Karpas-422 (cell line): ENCODE results near the gene IRX4. TPM values are rescaled to one million over a fixed set of nuclear protein-coding genes. Genes with fewer than 3 reads are reported as not detected.

Experiments used
- DNase-seq: peaks from one replicate; pipeline ENCODE4 v3.0.0-alpha.2; 2015
- H2AFZ ChIP-seq: fragments of 200-600 bp; sonication (generic); 2 replicates; pipeline ENCODE4 v1.6.1; 2014; ENCODE audit warnings: antibody characterized with exemption, low read length, mixed read lengths
- H3K27ac ChIP-seq: fragments of 200-600 bp; sonication (generic); 2 replicates; pipeline ENCODE4 v1.5.1; 2014; ENCODE audit warnings: mild to moderate bottlenecking, low read length, moderate library complexity
- H3K27me3 ChIP-seq: fragments of 200-600 bp; sonication (generic); 2 replicates; pipeline ENCODE4 v1.6.1; 2014; ENCODE audit warnings: low read length, mixed read lengths
- H3K36me3 ChIP-seq: fragments of 200-600 bp; sonication (generic); 2 replicates; pipeline ENCODE4 v1.6.1; 2014; ENCODE audit warnings: low read length, mixed read lengths; ENCODE audit not compliant: insufficient read depth
- H3K4me1 ChIP-seq: fragments of 200-600 bp; sonication (generic); 2 replicates; pipeline ENCODE4 v1.6.1; 2014; ENCODE audit warnings: mild to moderate bottlenecking, low read length, mixed read lengths
- H3K4me2 ChIP-seq: fragments of 200-600 bp; sonication (generic); 2 replicates; pipeline ENCODE4 v1.6.1; 2014; ENCODE audit warnings: low read length, low read depth, mild to moderate bottlenecking; ENCODE audit not compliant: poor library complexity, severe bottlenecking
- H3K4me3 ChIP-seq: fragments of 200-600 bp; sonication (generic); 2 replicates; pipeline ENCODE4 v1.5.1; 2014; ENCODE audit warnings: mild to moderate bottlenecking, antibody characterized with exemption, low read length, mixed read lengths
- H3K79me2 ChIP-seq: fragments of 200-600 bp; sonication (generic); 2 replicates; pipeline ENCODE4 v1.6.1; 2014; ENCODE audit warnings: mild to moderate bottlenecking, low read length, mixed read lengths
- H3K9ac ChIP-seq: fragments of 200-600 bp; sonication (generic); 2 replicates; pipeline ENCODE4 v1.6.0; 2014; ENCODE audit warnings: low read length
- H3K9me2 ChIP-seq: fragments of 200-600 bp; sonication (generic), shearing (Covaris generic); replicated peaks from 2 replicates; pipeline ENCODE4 v1.6.0; 2014; ENCODE audit warnings: mild to moderate bottlenecking, low read length, moderate library complexity; ENCODE audit not compliant: insufficient read depth
- H3K9me3 ChIP-seq: fragments of 300-700, 200-600 bp; sonication (generic); 2 replicates; pipeline ENCODE4 v1.6.1; 2014; ENCODE audit warnings: low read length, mixed read lengths
- H4K20me1 ChIP-seq: fragments of 200-600 bp; sonication (generic); 2 replicates; pipeline ENCODE4 v1.6.1; 2014; ENCODE audit warnings: mild to moderate bottlenecking, antibody characterized with exemption, low read length, low read depth; ENCODE audit not compliant: insufficient read depth
- total RNA-seq: library from RNA; depleted of rRNA; stranded (reverse); fragments of >200 nt; shearing (Covaris generic); gene quantifications from 2 replicates; pipeline ENCODE4 v1.2.3, GENCODE V29; 2014; ENCODE audit warnings: low replicate concordance

Gene IRX4
- total RNA-seq, 1 experiment from 2014 or later, result not detected

DNA sequence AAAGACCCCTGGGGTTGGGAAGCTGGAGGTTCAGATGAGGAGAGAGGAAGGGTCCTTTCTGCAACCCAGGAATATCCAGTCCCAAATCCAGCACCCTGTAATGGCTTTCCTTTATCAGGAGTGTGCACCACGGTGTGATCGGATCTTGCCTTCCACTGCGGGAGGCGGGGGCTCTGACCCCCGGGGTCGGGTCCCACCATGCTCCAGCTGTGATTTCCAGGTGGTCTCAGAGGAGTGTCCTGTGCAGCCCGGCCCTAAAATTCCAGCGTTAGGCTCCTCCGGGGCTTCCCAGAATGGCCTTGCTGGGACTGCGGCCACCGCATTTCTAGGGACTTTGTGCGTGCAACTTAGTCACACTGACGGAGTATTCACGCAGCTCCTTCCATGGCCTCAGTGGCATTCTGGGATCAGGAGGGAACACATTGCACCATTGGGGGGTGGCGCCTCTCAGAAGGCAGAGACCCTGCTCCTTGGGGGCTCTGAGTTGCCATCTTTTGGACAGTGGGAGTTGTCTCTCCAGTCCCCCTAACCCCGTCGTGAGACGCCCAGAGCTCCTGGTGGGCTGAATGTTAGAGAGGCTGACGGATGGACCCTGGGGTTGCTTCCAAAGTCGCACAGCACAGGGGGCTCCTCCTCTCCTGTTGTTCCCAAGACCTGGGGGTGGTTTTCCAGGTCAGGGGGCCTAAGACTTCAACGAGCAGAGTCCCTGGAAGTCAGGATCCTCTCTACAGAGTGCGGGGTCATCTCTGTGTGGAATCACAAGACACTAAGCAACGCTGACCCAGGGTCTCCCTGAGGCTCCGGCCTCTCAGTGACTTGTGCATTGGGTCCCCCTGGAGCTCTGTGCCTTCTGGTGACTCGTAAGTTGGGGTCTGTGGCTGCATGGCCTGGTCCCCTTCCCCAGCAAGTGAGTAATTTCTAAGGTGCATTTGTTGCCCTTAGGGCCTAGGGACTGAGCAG is 42.7 kb upstream of the IRX4 start:
- Histone ChIP-seq H3K27ac (no peak overlapping the region), H3K9me2 (no peaks in the 10 kb centered on the region), H3K36me3 (no peaks in the 10 kb centered on the region), H3K9ac (no peak overlapping the region), H2AFZ (no peak overlapping the region), H4K20me1 (no peaks in the 10 kb centered on the region), H3K27me3 (no peaks in the 10 kb centered on the region), H3K4me3 (no peak overlapping the region), H3K4me2 (no peak overlapping the region), H3K79me2 (no peaks in the 10 kb centered on the region), H3K9me3 (no peaks in the 10 kb centered on the region; the same call in 1 of the 2 replicates), H3K4me1 (no peaks in the 10 kb centered on the region)
- DNase-seq, result no peak

- Histone ChIP-seq H3K4me1 (no peaks in the 10 kb centered on the region), H3K27me3 (no peaks in the 10 kb centered on the region), H3K4me2 (no peak overlapping the region), H3K36me3 (no peaks in the 10 kb centered on the region), H3K9me3 (no peaks in the 10 kb centered on the region), H3K4me3 (no peak overlapping the region), H3K9me2 (no peaks in the 10 kb centered on the region), H3K27ac (no peak overlapping the region), H3K9ac (no peak overlapping the region), H3K79me2 (no peaks in the 10 kb centered on the region), H2AFZ (no peak overlapping the region), H4K20me1 (no peaks in the 10 kb centered on the region)
- DNase-seq, result no peak
Observed at GRCh38 chr5:1923766-1924165, 41.0 kb upstream of the IRX4 start.

DNA sequence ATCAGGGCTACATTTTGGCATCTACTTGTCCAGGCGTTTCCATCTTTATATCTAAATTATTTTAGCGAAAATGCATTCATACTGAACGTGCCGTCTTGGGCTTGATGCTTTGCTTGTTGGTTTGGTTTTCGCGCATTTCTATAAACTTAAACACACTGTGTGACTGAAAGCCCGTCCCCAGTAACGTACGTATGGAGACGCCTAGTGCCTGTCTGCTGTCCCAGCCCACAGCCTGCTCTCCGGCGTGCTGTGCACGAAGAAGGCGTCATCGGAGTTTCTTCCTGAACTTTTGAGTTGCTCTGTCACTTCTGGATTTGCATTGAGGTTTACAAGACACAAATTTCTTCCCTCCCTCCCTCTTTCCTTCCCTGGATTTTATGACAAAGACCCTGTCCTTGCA is 40.6 kb upstream of the IRX4 start:
- H3K4me3 ChIP-seq, result no peak overlapping the region
- DNase-seq, result no peak
- H3K79me2 ChIP-seq, result no peaks in the 10 kb centered on the region
- H3K9ac ChIP-seq, result no peak overlapping the region
- H3K27ac ChIP-seq, result no peak overlapping the region
- H3K9me2 ChIP-seq, result no peaks in the 10 kb centered on the region
- no peak overlapping the region for H3K4me2 ChIP-seq
- H3K9me3 ChIP-seq, result no peaks in the 10 kb centered on the region
- H3K27me3 ChIP-seq, result no peaks in the 10 kb centered on the region
- H2AFZ ChIP-seq, result no peak overlapping the region
- H4K20me1 ChIP-seq, result no peaks in the 10 kb centered on the region
- no peaks in the 10 kb centered on the region for H3K36me3 ChIP-seq
- no peaks in the 10 kb centered on the region for H3K4me1 ChIP-seq

DNA sequence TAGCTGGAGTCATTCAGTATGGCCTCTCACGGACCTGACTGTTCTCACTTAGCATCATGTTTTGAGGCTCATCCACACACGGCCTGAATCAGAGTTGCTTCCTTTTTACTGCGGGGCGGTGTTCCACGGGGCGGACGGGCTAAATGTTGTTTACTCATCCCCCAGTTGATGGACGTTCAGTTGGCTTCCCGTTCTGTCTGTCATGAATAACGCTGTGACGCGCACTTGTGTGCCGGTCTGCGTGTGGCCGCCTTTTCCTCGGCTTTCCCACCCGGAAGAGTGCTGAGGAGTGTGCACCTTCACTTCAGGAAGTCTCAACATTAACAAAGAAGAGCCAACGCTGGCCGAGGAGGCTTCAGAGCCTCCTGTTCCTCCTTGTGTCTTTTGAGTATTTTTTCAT is 39.0 kb upstream of the IRX4 start:
- H3K4me3 ChIP-seq, result no peak overlapping the region
- H2AFZ ChIP-seq, result no peak overlapping the region
- no peaks in the 10 kb centered on the region for H4K20me1 ChIP-seq
- H3K4me2 ChIP-seq, result no peak overlapping the region
- H3K4me1 ChIP-seq, result no peaks in the 10 kb centered on the region
- no peaks in the 10 kb centered on the region for H3K9me2 ChIP-seq
- no peaks in the 10 kb centered on the region for H3K27me3 ChIP-seq
- no peaks in the 10 kb centered on the region for H3K36me3 ChIP-seq
- H3K9me3 ChIP-seq, result no peaks in the 10 kb centered on the region
- H3K79me2 ChIP-seq, result no peaks in the 10 kb centered on the region
- H3K9ac ChIP-seq, result no peak overlapping the region
- DNase-seq, result no peak
- no peak overlapping the region for H3K27ac ChIP-seq

GRCh38 chr5:1919750-1920149 is 37.0 kb upstream of the IRX4 start:
- H3K79me2 ChIP-seq, result no peaks in the 10 kb centered on the region
- no peak overlapping the region for H3K4me3 ChIP-seq
- H3K36me3 ChIP-seq, result no peaks in the 10 kb centered on the region
- H3K4me1 ChIP-seq, result no peaks in the 10 kb centered on the region
- no peaks in the 10 kb centered on the region for H3K9me3 ChIP-seq
- no peaks in the 10 kb centered on the region for H3K27me3 ChIP-seq
- H3K4me2 ChIP-seq, result no peak overlapping the region
- no peaks in the 10 kb centered on the region for H3K9me2 ChIP-seq
- H3K9ac ChIP-seq, result no peak overlapping the region
- no peak overlapping the region for H3K27ac ChIP-seq
- no peak for DNase-seq
- no peaks in the 10 kb centered on the region for H4K20me1 ChIP-seq
- H2AFZ ChIP-seq, result no peak overlapping the region

GRCh38 chr5:1919209-1919566 is 36.5 kb upstream of the IRX4 start:
- H3K4me1 ChIP-seq, result no peaks in the 10 kb centered on the region
- H3K36me3 ChIP-seq, result no peaks in the 10 kb centered on the region
- no peak overlapping the region for H3K9ac ChIP-seq
- H3K79me2 ChIP-seq, result no peaks in the 10 kb centered on the region
- H3K4me2 ChIP-seq, result no peak overlapping the region
- H2AFZ ChIP-seq, result no peak overlapping the region
- H3K27me3 ChIP-seq, result no peaks in the 10 kb centered on the region
- H3K4me3 ChIP-seq, result no peak overlapping the region
- no peak overlapping the region for H3K27ac ChIP-seq
- DNase-seq, result no peak
- no peaks in the 10 kb centered on the region for H4K20me1 ChIP-seq
- no peaks in the 10 kb centered on the region for H3K9me3 ChIP-seq
- H3K9me2 ChIP-seq, result no peaks in the 10 kb centered on the region

GRCh38 chr5:1918488-1919208 is 35.9 kb upstream of the IRX4 start:
- Histone ChIP-seq H3K36me3 (no peaks in the 10 kb centered on the region), H3K4me1 (no peaks in the 10 kb centered on the region), H3K4me3 (no peak overlapping the region), H3K9me3 (no peaks in the 10 kb centered on the region), H3K9me2 (no peaks in the 10 kb centered on the region), H3K27me3 (no peaks in the 10 kb centered on the region), H3K27ac (no peak overlapping the region), H3K9ac (no peak overlapping the region), H4K20me1 (no peaks in the 10 kb centered on the region), H3K79me2 (no peaks in the 10 kb centered on the region), H3K4me2 (no peak overlapping the region), H2AFZ (no peak overlapping the region)
- no peak for DNase-seq

DNA sequence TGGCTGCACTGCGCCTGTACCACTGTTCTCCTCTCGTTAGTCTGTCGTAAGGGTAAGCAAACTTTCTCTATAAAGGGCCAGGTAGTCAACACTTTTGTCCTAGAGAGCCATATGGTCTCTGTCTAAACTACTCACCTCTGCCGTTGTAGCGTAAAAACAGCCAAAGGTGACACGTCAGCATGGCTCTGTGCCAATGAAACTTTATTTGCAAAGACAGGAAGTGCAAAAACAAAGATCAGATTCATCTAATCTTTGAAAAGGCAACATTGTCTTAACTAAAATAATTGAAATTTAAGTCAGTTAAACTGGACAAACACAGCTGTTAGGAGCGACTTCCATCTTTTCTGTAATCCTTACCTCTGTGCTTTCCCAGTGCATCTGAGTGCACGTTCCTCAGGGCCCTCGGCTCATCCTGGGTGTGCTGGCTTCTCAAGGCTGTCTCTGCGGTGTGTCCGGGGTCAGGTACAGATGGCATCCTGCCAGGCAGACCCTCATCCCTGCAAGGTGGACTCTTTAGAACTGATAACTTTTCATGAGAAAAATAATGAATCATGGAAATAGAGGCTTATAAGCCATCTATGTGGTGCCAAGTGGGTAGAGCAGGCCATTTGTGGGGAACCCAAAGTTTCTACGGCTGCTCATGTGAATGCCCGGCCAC is 35.2 kb upstream of the IRX4 start:
- H2AFZ ChIP-seq, result no peak overlapping the region
- no peak overlapping the region for H3K9ac ChIP-seq
- no peaks in the 10 kb centered on the region for H3K4me1 ChIP-seq
- H3K27ac ChIP-seq, result no peak overlapping the region
- H3K4me3 ChIP-seq, result no peak overlapping the region
- no peaks in the 10 kb centered on the region for H3K9me2 ChIP-seq
- no peaks in the 10 kb centered on the region for H3K27me3 ChIP-seq
- no peak overlapping the region for H3K4me2 ChIP-seq
- no peaks in the 10 kb centered on the region for H3K36me3 ChIP-seq
- H3K9me3 ChIP-seq, result no peaks in the 10 kb centered on the region
- no peak for DNase-seq
- H3K79me2 ChIP-seq, result no peaks in the 10 kb centered on the region
- H4K20me1 ChIP-seq, result no peaks in the 10 kb centered on the region
